ENCODE measurements around the gene CACTIN. TPM values are rescaled to one million over a fixed set of nuclear protein-coding genes. Genes with fewer than 3 reads are reported as not detected.
"Not testable (repeated sequence)": the region's sequence is repeated elsewhere in the genome, so short reads cannot be mapped to it uniquely, and the experiment has no call there.

Gene CACTIN
- polyA plus RNA-seq, 1 donor from 2014 or later: 20.6 TPM

DNA sequence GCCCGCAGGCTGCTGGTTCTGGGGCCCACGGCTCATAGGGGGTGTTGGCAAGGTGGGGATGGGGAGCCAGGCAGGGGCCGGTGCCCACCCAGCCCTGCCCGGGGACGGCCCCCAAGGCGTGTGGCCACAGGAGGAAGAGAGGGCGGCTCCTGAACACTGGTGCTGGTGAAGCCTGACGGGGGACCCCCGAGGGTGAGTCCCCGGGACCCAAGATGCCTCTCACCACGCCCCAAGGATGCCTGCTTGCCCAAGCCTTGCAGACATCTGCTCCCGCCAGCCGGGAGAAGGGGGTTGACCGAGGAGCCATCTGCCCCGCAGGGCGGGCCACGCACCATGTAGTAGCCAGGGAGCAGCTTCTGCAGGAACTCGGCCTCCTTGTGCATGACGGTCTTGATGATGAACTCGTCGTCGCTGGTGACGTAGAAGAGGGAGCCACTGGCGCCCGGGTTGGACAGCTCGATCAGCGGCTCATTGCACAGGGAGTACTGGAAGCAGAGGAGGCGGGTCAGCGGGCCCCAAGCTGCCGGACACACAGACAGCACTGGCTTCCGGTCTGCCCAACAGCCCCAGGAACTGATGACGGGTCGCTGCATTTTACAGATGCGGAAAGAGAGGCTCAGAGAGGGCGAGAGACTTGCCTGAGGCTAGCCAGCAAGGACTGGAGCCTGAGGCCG is 29.6 kb upstream of the CACTIN start:
- Mint-ChIP-seq H3K9me3 (no peaks in the 10 kb centered on the region), H3K36me3 (peaks cover 1% of the 10 kb centered on the region), H3K27me3 (no peaks in the 10 kb centered on the region), H3K4me1 (no peaks in the 10 kb centered on the region), H3K4me3 (no peak overlapping the region), H3K27ac (peak overlapping the region in 1 of 3 donors; percentile 73)

DNA sequence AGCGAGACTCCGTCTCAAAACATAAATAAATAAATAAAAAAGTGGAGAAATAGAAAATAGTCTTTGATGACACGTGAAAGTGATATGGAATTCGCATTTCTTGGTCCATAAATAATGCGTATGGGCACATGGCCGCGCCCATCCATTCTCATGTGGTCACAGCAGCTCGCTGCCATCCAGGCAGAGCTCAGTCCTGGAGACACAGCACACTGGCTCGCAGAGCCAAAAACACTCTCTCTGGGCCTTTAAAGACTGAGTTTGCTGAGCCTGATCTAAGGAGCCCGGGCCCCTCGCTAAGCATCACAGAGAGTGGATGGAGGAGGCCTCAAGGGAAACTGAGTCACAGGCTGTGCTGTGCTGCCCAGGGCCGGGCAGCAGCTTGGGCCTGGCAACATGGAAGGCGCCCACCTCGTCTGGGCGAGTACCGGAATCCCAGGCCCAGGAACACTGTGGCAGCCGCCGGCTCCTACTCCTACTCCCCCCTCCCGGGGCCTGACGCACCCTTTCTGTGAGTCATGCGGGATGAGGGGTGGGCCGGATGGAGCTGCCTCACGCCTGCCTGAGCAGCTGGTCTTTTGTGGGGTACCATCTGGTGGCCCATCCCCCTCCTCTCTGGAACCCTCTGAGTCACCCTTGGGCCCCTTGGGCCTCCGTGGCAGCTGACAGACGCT is 28.9 kb upstream of the CACTIN start:
- no peak overlapping the region for H3K27ac Mint-ChIP-seq
- H3K9me3 Mint-ChIP-seq: no peaks in the 10 kb centered on the region
- no peaks in the 10 kb centered on the region for H3K4me1 Mint-ChIP-seq
- H3K27me3 Mint-ChIP-seq: no peaks in the 10 kb centered on the region
- H3K4me3 Mint-ChIP-seq: no peak overlapping the region
- no peaks in the 10 kb centered on the region for H3K36me3 Mint-ChIP-seq

DNA sequence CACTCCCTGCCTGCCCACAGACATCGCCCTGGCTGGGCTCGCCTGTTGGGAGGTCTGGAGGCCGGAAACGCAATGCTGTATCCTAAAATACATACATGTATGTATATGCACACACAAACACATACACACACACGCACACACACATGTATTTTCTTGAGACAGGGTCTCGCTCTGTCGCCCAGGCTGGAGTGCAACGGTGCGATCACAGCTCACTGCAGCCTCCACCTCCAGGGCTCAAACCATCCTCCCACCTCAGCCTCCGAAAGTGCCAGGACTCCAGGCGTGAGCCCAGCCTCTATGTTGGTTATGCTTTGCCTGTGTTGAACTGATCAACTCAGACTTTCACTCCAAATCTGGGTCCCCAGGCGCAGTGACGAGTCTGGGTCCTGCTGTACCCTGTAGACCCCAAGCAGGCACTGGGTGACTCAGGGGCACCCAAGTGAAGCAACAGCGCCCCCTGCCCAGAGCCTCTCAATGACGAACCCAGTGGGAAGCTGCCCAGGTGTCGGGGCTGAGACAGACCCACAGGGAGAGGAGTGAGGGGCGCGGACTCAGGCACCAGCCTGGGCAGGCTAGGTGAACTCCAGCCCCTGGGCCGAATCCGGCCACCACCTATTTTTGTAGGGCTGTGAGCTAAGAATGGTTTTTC is 27.4 kb upstream of the CACTIN start:
- Mint-ChIP-seq H3K27me3 (no peaks in the 10 kb centered on the region), H3K4me1 (no peaks in the 10 kb centered on the region), H3K4me3 (no peak overlapping the region), H3K27ac (no peak overlapping the region), H3K36me3 (no peaks in the 10 kb centered on the region), H3K9me3 (no peaks in the 10 kb centered on the region)

DNA sequence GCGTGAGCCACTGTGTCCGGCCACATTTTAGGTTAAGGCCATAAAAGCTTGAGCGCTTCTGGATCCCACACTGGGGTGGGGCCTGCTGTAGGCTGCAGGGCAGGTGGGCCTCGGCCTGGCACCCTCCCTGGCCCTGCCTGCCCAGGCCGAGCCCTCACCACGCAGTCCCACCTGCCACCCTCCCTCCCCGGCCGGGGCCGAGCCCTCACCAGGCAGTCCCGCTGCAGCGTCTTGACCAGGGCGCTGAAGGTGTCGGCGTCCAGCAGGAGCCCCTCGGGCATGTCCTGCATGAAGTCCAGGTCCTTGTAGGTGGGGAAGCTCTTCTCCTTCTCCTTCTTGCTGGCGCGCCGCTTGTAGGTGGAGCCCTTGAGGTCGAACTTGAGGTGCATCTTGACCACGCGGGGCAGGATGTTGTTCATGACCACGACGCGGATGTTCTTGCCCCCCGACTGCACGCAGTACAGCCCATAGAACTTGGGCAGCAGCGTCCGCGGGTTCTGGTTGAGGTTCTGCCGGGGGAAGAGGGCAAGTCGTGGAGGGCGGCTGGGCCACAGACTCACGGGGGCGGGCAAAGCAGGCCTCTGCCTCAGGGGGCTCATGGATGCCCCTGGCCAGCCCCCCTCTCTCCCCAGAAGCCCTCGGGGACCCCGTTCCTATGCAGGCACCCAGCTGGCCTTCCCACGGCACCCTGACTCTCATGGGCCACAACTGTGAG is 26.6 kb upstream of the CACTIN start:
- no peak overlapping the region for H3K27ac Mint-ChIP-seq
- no peaks in the 10 kb centered on the region for H3K36me3 Mint-ChIP-seq
- H3K27me3 Mint-ChIP-seq: no peaks in the 10 kb centered on the region
- H3K4me3 Mint-ChIP-seq: no peak overlapping the region
- H3K4me1 Mint-ChIP-seq: no peaks in the 10 kb centered on the region
- no peaks in the 10 kb centered on the region for H3K9me3 Mint-ChIP-seq

DNA sequence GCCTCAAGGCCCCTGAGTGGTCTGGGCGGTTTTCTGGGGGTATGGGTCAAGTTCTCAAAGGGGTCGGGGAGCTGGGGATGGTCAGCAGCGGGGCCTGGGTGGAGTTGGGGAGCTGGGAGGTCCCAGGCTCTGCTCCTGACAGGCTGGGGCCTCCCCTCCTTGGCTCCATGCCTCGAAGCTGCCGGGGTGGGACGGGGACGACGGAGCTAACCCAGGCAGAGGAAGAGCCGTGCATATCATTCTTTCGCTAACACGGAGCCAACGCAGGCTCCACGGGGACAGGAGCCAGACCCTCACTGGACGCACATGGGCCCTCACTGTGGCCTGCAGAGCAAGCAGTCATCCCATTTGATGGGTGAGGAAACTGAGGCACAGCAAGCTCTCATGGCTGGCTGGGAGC is 25.8 kb upstream of the CACTIN start:
- Mint-ChIP-seq H3K27ac (peak overlapping the region in 1 of 3 donors; percentile 35), H3K27me3 (no peaks in the 10 kb centered on the region), H3K4me1 (no peaks in the 10 kb centered on the region), H3K36me3 (no peaks in the 10 kb centered on the region), H3K9me3 (no peaks in the 10 kb centered on the region), H3K4me3 (no peak overlapping the region)

DNA sequence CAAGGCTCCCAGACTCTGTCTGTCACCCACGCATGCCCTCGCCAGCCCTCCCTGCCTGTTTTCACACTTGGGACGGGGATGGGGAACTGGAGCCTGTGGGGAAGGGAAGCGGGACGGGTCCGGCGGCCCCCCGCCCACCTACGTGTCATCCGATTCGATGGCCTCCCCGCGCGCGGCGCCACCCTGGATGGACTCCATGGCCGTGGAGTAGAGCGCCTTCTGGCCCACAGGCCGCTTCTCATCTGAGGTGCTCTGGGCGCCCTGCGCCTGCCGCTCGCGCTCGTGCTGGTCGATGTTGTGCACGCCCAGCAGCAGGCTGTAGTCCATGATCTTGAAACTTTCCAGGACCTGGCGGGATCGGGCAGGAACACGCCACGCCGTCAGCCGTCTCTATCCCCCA is 25.1 kb upstream of the CACTIN start:
- Mint-ChIP-seq H3K27ac (no peak overlapping the region), H3K9me3 (no peaks in the 10 kb centered on the region), H3K27me3 (no peaks in the 10 kb centered on the region), H3K36me3 (no peaks in the 10 kb centered on the region), H3K4me1 (no peaks in the 10 kb centered on the region), H3K4me3 (no peak overlapping the region)

DNA sequence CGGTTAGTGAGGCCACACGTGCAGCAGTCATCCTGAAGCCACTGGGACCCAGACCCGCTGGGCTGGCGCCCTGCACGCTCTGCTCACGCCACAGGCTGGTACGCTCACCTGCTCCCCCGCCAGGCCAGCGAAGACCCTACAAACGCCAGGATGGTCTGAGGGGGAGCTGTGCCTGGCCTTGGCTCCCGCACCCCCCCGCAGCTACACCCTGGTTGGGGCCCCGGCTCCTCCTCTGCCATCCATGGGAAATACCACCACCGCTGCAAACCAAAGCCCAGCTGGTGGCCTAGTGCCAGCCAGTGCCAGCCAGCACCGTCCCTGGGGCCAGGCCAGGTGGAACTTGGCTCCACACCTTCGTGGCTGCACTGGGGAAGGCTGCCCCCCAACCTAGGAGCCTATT is 23.3 kb upstream of the CACTIN start:
- Mint-ChIP-seq H3K36me3 (peaks cover 1% of the 10 kb centered on the region), H3K27ac (no peak overlapping the region), H3K4me3 (no peak overlapping the region), H3K9me3 (no peaks in the 10 kb centered on the region), H3K27me3 (no peaks in the 10 kb centered on the region), H3K4me1 (no peaks in the 10 kb centered on the region)

DNA sequence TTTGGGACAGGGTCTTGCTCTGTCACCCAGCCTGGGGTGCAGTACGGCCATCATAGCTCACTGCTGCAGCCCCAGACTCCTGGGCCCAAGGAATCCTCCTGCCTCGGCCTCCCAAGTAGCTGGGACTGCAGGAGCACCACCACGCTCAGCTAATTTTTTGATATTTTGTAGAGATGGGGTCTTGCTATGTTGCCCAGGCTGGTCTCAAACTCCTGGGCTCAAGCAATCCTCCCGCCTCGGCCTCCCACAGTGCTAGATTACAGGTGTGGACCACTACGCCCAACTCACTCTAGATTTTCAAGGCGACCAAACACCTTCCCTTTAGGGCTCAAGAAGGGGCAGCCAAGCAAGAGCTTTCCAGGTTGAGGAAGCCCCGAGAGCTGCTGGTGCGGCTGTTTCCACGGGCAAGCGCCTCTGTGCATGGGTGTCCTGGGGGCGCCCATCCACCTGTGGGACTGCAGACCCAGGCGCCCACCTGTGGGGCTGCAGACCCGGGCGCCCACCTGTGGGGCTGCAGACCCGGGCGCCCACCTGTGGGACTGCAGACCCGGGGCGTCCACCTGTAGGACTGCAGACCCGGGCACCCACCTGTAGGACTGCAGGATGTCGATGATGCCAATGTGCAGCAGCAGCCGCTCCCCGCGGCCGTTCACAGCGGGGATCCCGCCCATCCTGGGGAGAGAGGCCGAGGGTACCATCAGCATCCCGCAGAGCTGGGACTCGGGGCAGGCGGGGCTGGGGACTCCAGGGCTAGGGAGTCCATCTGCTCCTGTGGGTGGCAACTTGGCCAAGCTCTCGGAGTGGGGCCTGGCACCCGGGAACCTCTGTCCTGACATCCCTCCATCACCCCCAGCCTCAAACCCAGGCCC is 21.7 kb upstream of the CACTIN start:
- Mint-ChIP-seq H3K4me3 (no peak overlapping the region), H3K4me1 (no peaks in the 10 kb centered on the region), H3K9me3 (no peaks in the 10 kb centered on the region), H3K27me3 (no peaks in the 10 kb centered on the region), H3K36me3 (peaks cover 1% of the 10 kb centered on the region), H3K27ac (no peak overlapping the region)

DNA sequence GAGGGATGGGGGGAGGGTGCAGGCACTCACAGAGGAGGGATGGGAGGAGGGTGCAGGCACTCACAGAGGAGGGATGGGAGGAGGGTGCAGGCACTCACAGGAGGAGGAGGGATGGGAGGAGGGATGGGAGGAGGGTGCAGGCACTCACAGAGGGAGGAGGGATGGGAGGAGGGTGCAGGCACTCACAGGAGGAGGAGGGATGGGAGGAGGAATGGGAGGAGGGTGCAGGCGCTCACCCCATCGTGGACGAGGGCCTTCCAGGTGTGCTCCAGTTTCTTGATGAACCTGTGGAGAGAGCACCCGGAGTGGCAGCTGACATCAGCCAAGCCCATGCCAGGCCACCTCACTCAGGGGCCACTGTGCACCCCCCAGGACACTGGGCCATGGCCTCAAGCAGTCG is 20.5 kb upstream of the CACTIN start:
- not testable (repeated sequence) for H3K36me3 Mint-ChIP-seq, H3K27me3 Mint-ChIP-seq, H3K27ac Mint-ChIP-seq, H3K4me3 Mint-ChIP-seq, H3K9me3 Mint-ChIP-seq, H3K4me1 Mint-ChIP-seq

DNA sequence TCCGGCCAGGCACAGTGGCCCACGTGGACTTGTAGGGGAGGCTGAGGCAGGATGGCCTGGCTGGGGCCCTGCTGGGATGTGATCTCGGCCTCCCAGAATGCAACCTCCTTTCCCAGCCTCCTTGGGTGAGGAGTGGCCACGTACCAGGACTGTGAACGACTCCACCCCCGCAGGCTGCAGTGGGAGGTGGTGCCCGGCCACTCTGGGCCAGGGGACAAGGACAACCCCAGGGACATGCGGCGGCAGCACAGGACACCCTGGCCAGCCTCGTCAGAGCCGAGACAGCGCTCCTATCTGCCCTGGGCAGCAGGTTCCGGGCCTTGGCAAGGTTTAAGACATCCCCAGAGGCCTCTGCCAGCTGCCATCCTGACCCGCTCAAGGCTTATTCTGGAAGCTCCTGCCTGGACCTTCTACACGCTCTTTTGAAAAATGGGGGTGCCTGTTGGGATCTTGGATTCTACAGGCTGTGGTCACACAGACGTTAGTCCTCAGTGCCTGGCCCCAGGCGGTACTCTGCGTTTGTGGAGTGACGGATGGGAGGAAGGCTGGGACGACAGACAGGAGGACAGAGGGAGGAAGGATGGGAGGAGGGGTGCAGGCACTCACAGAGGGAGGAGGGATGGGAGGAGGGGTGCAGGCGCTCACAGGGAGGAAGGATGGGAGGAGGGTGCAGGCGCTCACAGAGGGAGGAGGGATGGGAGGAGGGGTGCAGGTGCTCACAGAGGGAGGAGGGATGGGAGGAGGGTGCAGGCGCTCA is 19.9 kb upstream of the CACTIN start:
- no peaks in the 10 kb centered on the region for H3K9me3 Mint-ChIP-seq
- peaks cover 1% of the 10 kb centered on the region for H3K36me3 Mint-ChIP-seq
- no peaks in the 10 kb centered on the region for H3K27me3 Mint-ChIP-seq
- H3K27ac Mint-ChIP-seq: peak overlapping the region in 1 of 3 donors; percentile 16
- H3K4me1 Mint-ChIP-seq: no peaks in the 10 kb centered on the region
- H3K4me3 Mint-ChIP-seq: no peak overlapping the region

DNA sequence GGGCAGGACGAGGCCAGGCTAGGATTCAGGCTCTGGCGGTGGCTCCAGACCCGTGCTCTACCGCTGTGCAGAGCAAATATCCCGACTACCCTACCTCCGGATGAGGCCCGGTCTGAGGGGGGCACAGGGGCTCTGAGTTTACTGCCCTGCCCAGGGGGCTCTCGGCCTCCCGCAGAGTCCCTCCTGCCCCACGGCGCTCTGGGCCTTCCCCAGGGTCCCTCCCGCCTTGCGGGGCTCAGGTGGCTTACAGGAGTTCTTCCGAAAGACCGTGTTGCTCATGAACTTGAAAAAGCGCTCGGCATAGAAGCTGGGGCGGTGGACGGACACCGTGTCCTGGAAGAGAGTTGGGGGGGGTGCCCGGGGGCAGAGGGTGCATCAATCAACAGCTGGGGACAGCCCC is 19.1 kb upstream of the CACTIN start:
- H3K27me3 Mint-ChIP-seq: no peaks in the 10 kb centered on the region
- peaks cover 1% of the 10 kb centered on the region for H3K36me3 Mint-ChIP-seq
- H3K4me3 Mint-ChIP-seq: no peak overlapping the region
- no peaks in the 10 kb centered on the region for H3K4me1 Mint-ChIP-seq
- H3K27ac Mint-ChIP-seq: no peak overlapping the region
- H3K9me3 Mint-ChIP-seq: no peaks in the 10 kb centered on the region

DNA sequence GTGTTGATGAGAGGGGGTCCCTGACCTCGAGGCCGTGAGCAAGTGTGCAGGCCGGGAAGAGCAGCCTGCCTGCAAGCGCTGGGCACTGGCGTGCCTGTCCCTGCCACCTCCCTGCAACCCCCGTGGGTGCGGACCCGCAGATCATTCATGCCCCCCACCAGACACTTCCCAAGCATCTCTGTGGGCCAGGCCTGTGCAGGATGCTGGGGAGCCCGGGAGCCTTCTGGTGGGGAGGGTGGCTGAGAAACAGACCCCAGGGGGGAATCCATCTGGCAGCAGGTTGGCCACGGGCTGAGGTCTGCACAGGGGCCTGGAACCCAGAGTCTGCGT is 18.4 kb upstream of the CACTIN start:
- Mint-ChIP-seq H3K4me1 (no peaks in the 10 kb centered on the region), H3K4me3 (no peak overlapping the region), H3K27me3 (no peaks in the 10 kb centered on the region), H3K36me3 (peaks cover 1% of the 10 kb centered on the region), H3K9me3 (no peaks in the 10 kb centered on the region), H3K27ac (no peak overlapping the region)

DNA sequence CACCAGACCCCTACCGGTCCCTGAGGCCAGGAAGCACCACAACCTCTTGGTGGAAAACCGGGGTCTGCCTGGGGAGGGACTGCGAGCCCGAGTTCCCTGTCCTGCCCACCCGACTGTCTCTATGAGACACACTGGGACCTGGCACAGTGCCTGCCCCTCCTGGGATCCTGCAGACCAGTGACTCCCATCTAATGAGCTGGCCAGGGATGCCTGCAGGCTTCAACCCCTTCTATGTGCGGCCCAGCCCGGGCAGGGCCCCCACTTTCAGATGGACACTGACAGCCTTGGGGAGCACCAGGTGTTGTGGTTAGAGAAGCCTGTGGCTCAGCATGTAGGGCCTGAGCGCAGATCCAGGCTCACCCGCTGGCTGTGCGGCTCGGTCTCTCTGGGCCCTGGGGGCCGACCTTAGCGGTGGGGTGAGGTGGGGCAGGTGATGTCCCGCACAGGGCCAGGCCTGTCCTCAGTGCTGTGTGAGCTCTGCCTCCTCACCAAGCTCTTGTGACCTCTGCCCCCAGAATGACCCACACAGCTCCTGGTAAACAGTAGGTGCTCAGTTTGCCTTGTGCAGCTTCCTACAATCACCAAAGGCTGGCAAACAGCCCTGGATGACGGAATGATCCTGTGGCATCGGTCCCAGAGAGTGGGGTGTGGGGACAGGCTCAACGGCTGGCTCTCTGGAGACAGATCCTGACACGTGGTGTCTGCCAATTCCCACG is 17.9 kb upstream of the CACTIN start:
- no peak overlapping the region for H3K4me3 Mint-ChIP-seq
- peaks cover 3% of the 10 kb centered on the region for H3K36me3 Mint-ChIP-seq

More for the DNA sequence above, 17.9 kb upstream of the CACTIN start:
- H3K27ac Mint-ChIP-seq: no peak overlapping the region
- H3K4me1 Mint-ChIP-seq: no peaks in the 10 kb centered on the region
- H3K9me3 Mint-ChIP-seq: no peaks in the 10 kb centered on the region
- no peaks in the 10 kb centered on the region for H3K27me3 Mint-ChIP-seq

All from IgD-negative memory B cell (primary cell).